ENCODE measurements around the gene UPB1.

- TF ChIP-seq CTCF (conservative IDR thresholded peaks at IDR 0.05; ENCODE audit: low read length): peak; percentile 92
- TF ChIP-seq EZH2phosphoT487 (IDR thresholded peaks at IDR 0.05; ENCODE audit: borderline replicate concordance): no peak
These were observed 30.4 kb downstream of the UPB1 start for GRCh38 chr22:24525416-24526037.
